Upper lobe of left lung (tissue), 6 donors: ENCODE results near the gene TBC1D4. TPM values are rescaled to one million over a fixed set of nuclear protein-coding genes. Genes with fewer than 3 reads are reported as not detected.

ENCODE experiments used
- ATAC-seq, 2 donors: fragments of 200-7000 bp; cut with Tn5 transposase; one replicate each; pipeline ENCODE4 v1.9.1; 2022; ENCODE audit warnings: mild to moderate bottlenecking in 2 of 2, moderate library complexity in 2 of 2; ENCODE audit not compliant: low FRiP score in 2 of 2
- DNase-seq, 2 donors: peaks; one replicate each; pipeline ENCODE4 v3.0.0-alpha.2; 2019 to 2020
- H3K27ac ChIP-seq, 4 donors: fragments of 200-600 bp; sonication (generic); one replicate each; pipeline ENCODE4 v1.5.1; 2016 to 2019
- H3K27me3 ChIP-seq, 4 donors: fragments of 200-600 bp; sonication (generic); one replicate each; pipeline ENCODE4 v1.5.1; 2017 to 2019
- H3K36me3 ChIP-seq, 4 donors: fragments of 200-600 bp; sonication (generic); one replicate each; pipeline ENCODE4 v1.5.1; 2016 to 2019
- H3K4me1 ChIP-seq, 4 donors: fragments of 200-600 bp; sonication (generic); one replicate each; pipeline ENCODE4 v1.5.1; 2018 to 2019
- H3K4me3 ChIP-seq, 4 donors: fragments of 200-600 bp; sonication (generic); one replicate each; pipeline ENCODE4 v1.5.1; 2017 to 2019; ENCODE audit warnings: mild to moderate bottlenecking in 2 of 4, moderate library complexity in 1 of 4
- H3K9me3 ChIP-seq, 4 donors: fragments of 200-600 bp; sonication (generic); one replicate each; pipeline ENCODE4 v1.5.1; 2018 to 2019
- CTCF ChIP-seq, 6 experiments: fragments of 450-650 bp in 4 of 6; fragments of 200-600 bp in 2 of 6; sonication (generic) in 2 of 6; IDR thresholded peaks; one replicate each; pipeline ENCODE4 v1.5.1; 2016 to 2019; ENCODE audit warnings: antibody characterized with exemption in 6 of 6
- EP300 ChIP-seq, 4 donors: sonication (generic); formaldehyde crosslinking; IDR thresholded peaks; one replicate each; pipeline ENCODE4 v1.5.1; 2017; ENCODE audit warnings: antibody characterized with exemption in 4 of 4, control low read depth in 2 of 4
- POLR2A ChIP-seq, 4 donors: fragments of 450-650 bp; IDR thresholded peaks; one replicate each; pipeline ENCODE4 v1.5.1; 2016 to 2017; ENCODE audit warnings: antibody characterized with exemption in 4 of 4, mild to moderate bottlenecking in 2 of 4
- POLR2AphosphoS5 ChIP-seq, 2 donors: sonication (generic); formaldehyde crosslinking; IDR thresholded peaks; one replicate each; pipeline ENCODE4 v1.5.1; 2017; ENCODE audit warnings: antibody characterized with exemption in 2 of 2
- WGBS, 2 donors: methylation state at CpG; one replicate each; pipeline ENCODE4 v1.1.5; 2017 to 2018; 5-methylcytosine and 5-hydroxymethylcytosine counted together
- total RNA-seq, 6 donors: library from RNA; depleted of rRNA in 4 of 6; stranded (reverse); fragments of >200 nt in 4 of 6; gene quantifications; one replicate each; pipeline versions ENCODE4 v1.1.0 to v1.2.1, GENCODE V29; 2016 to 2021
- donor health status: DM: no; HTN: no; CAD: no; lungs with moderate emphysema.
- donor health status: DM: no; HTN: yes; CAD: no; lungs with severe emphysema.

The TBC1D4 gene
- total RNA-seq, 6 donors from 2014 or later = 26.1 to 97.4 (median 30.7) TPM

DNA sequence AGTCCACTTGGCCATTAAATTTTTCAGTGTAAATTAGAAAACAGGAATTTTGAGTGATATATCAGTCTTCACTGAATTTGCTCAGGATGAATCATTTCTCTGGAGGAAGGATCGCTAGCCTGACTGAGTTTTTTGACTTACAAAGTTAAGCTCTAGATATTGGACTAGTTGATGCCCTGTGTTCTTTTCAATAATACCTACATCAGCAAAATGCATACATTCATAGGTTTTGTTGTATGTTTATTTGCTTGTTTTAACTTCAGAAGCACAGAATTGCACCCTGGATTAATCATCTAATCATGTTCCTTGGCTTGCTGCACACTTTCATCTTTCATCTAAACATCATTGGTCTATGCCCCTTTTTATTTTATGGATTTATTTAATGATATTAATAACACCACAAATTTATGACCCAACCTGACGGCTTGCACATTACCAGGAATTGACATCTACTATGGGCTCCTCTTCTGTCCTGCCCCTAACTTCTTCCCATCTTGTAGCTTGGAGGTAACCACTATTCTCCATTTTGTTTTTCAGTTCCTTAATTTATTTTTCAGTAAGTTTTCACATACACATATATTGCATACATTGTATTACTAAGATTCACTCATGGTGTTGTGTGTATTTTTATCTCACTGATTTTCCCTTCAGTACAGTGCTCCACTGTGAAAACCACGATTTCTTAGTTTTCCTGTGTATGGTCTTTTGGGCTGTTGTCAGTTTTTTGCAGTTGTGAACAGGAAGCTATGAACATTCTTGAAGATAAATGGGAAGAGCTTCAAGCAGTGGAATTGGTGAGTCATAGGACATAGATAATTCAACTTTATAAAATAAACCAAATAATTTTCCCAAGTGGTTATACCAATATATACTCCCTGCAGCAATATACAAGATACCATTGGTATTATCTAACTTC lies 32.4 kb upstream of the TBC1D4 start:
- H3K27me3 ChIP-seq = no peaks in the 10 kb centered on the region
- ATAC-seq (no peak), DNase-seq (no peak)
- no peak overlapping the region for H3K27ac ChIP-seq
- WGBS, 2 donors = 78 to 83% methylated on average over 3 of the region's 3 CpGs
- H3K4me1 ChIP-seq = peaks cover 0 to 5% (median 0%) of the 10 kb centered on the region in 4 donors
- H3K4me3 ChIP-seq = no peak overlapping the region
- H3K36me3 ChIP-seq = no peaks in the 10 kb centered on the region
- TF ChIP-seq CTCF (IDR thresholded peaks at IDR 0.05) (no peak), POLR2A (IDR thresholded peaks at IDR 0.05) (no peak), POLR2AphosphoS5 (IDR thresholded peaks at IDR 0.05) (no peak), EP300 (IDR thresholded peaks at IDR 0.05) (no peak)
- no peaks in the 10 kb centered on the region for H3K9me3 ChIP-seq

- Histone ChIP-seq H3K9me3 (no peaks in the 10 kb centered on the region), H3K4me3 (no peak overlapping the region), H3K27me3 (no peaks in the 10 kb centered on the region), H3K27ac (no peak overlapping the region), H3K36me3 (no peaks in the 10 kb centered on the region), H3K4me1 (peaks cover 0 to 5% (median 0%) of the 10 kb centered on the region in 4 donors)
- TF ChIP-seq EP300 (IDR thresholded peaks at IDR 0.05) = no peak
- no peak for TF ChIP-seq POLR2AphosphoS5 (IDR thresholded peaks at IDR 0.05)
- no peak for TF ChIP-seq POLR2A (IDR thresholded peaks at IDR 0.05)
- no peak for TF ChIP-seq CTCF (IDR thresholded peaks at IDR 0.05)
- 82 to 90% methylated on average over 5 of the region's 5 CpGs for WGBS, 2 donors
- DNase-seq (no peak), ATAC-seq (peak in 1 of 2 donors; percentile 42)
These were observed 31.3 kb upstream of the TBC1D4 start for GRCh38 chr13:75513271-75513670.

DNA sequence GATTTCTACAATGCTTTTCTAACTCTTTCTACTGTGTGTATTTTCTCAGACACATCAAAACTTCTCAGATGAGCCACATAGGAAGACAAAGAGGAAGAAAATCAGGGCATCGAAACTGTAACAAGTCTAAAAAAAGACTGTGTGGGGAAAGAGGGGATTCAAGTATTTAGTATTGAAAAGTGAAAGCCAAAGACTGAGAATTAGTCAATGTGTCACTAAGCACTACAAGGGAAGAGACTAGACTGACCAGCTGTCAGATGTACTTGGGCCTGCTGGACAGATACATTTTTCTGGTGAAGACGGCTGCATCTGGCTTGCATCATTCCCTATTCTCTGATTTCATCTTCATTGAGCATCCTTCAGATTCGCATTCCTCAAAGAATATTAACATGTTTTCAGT lies 30.3 kb upstream of the TBC1D4 start:
- peak in 1 of 2 donors; percentile 53 for ATAC-seq
- WGBS, 2 donors = 62 to 71% methylated on average over 3 of the region's 3 CpGs
- Histone ChIP-seq H3K4me1 (peaks cover 0 to 5% (median 0%) of the 10 kb centered on the region in 4 donors), H3K27ac (no peak overlapping the region), H3K9me3 (no peaks in the 10 kb centered on the region), H3K27me3 (no peaks in the 10 kb centered on the region), H3K36me3 (no peaks in the 10 kb centered on the region), H3K4me3 (no peak overlapping the region)
- TF ChIP-seq POLR2AphosphoS5 (IDR thresholded peaks at IDR 0.05) = no peak
- TF ChIP-seq POLR2A (IDR thresholded peaks at IDR 0.05) = no peak
- no peak for TF ChIP-seq EP300 (IDR thresholded peaks at IDR 0.05)
- TF ChIP-seq CTCF (IDR thresholded peaks at IDR 0.05) = no peak
- no peak for DNase-seq

- H3K4me3 ChIP-seq = no peak overlapping the region
- no peak for DNase-seq
- TF ChIP-seq POLR2A (IDR thresholded peaks at IDR 0.05) = no peak
- no peak for TF ChIP-seq CTCF (IDR thresholded peaks at IDR 0.05)
- TF ChIP-seq POLR2AphosphoS5 (IDR thresholded peaks at IDR 0.05) = no peak
- no peak for TF ChIP-seq EP300 (IDR thresholded peaks at IDR 0.05)
- H3K27me3 ChIP-seq = no peaks in the 10 kb centered on the region
- no peaks in the 10 kb centered on the region for H3K36me3 ChIP-seq
- no peak overlapping the region for H3K27ac ChIP-seq
- no peak for ATAC-seq
- H3K9me3 ChIP-seq = no peaks in the 10 kb centered on the region
- WGBS, 2 donors = 67 to 73% methylated on average over 3 of the region's 3 CpGs
- H3K4me1 ChIP-seq = peaks cover 0 to 5% (median 0%) of the 10 kb centered on the region in 4 donors
These were observed 29.2 kb upstream of the TBC1D4 start for GRCh38 chr13:75511051-75511625.
